KMS-11 (cell line): ENCODE results near the gene PTPN4.

Experiments used
- H2AFZ ChIP-seq: fragments of 200-600 bp; sonication (generic); 2 replicates; pipeline ENCODE4 v1.6.1; 2016; ENCODE audit warnings: antibody characterized with exemption, mixed run types, low read depth
- H3K27ac ChIP-seq: fragments of 200-600 bp; sonication (generic); 2 replicates; pipeline ENCODE4 v1.6.1; 2016; ENCODE audit warnings: mild to moderate bottlenecking, mixed run types
- H3K27me3 ChIP-seq: fragments of 200-600 bp; sonication (generic); 2 replicates; pipeline ENCODE4 v1.6.1; 2017; ENCODE audit warnings: mild to moderate bottlenecking, low read depth, mixed run types, moderate library complexity; ENCODE audit not compliant: insufficient read depth
- H3K36me3 ChIP-seq: fragments of 200-600 bp; sonication (generic); 2 replicates; pipeline ENCODE4 v1.6.1; 2017; ENCODE audit warnings: mild to moderate bottlenecking, mixed run types; ENCODE audit not compliant: insufficient read depth
- H3K4me1 ChIP-seq: fragments of 200-600 bp; sonication (generic); 2 replicates; pipeline ENCODE4 v1.6.1; 2016; ENCODE audit warnings: mild to moderate bottlenecking, low read depth, mixed run types; ENCODE audit not compliant: poor library complexity, severe bottlenecking
- H3K4me2 ChIP-seq: fragments of 200-600 bp; sonication (generic); 2 replicates; pipeline ENCODE4 v1.7.0; 2016; ENCODE audit warnings: mild to moderate bottlenecking, mixed run types
- H3K4me3 ChIP-seq: fragments of 200-600 bp; sonication (generic); IDR thresholded peaks from 2 replicates; pipeline ENCODE4 v1.6.1; 2017; ENCODE audit warnings: low read depth, low read length, mixed read lengths; ENCODE audit not compliant: insufficient read depth
- H3K79me2 ChIP-seq: fragments of 200-600 bp; sonication (generic); 2 replicates; pipeline ENCODE4 v1.6.1; 2016; ENCODE audit warnings: low read depth, mixed run types; ENCODE audit not compliant: insufficient read depth
- H3K9ac ChIP-seq: fragments of 200-600 bp; sonication (generic); 2 replicates; pipeline ENCODE4 v1.6.1; 2016; ENCODE audit warnings: mild to moderate bottlenecking, mixed run types
- H4K20me1 ChIP-seq: fragments of 200-600 bp; sonication (generic); 2 replicates; pipeline ENCODE4 v1.6.1; 2016; ENCODE audit warnings: mild to moderate bottlenecking, mixed run types; ENCODE audit not compliant: insufficient read depth
- CTCF ChIP-seq: fragments of 200-600 bp; sonication (generic); conservative IDR thresholded peaks from 2 replicates; pipeline ENCODE4 v1.6.1; 2017; ENCODE audit warnings: low read depth, mild to moderate bottlenecking, antibody characterized with exemption, low read length, moderate library complexity, mixed read lengths

Gene PTPN4

GRCh38 chr2:119766944-119767343, 7.2 kb downstream of the PTPN4 start:
- Histone ChIP-seq H3K27ac (no peak overlapping the region), H2AFZ (no peak overlapping the region), H3K79me2 (peaks cover 98% of the 10 kb centered on the region), H4K20me1 (no peaks in the 10 kb centered on the region; the same call in 1 of the 2 replicates), H3K4me2 (no peak overlapping the region; the same call in 1 of the 2 replicates), H3K27me3 (no peaks in the 10 kb centered on the region), H3K36me3 (no peaks in the 10 kb centered on the region), H3K4me1 (peaks cover 32% of the 10 kb centered on the region), H3K4me3 (no peak overlapping the region), H3K9ac (no peak overlapping the region)
- TF ChIP-seq CTCF, result no peak

DNA sequence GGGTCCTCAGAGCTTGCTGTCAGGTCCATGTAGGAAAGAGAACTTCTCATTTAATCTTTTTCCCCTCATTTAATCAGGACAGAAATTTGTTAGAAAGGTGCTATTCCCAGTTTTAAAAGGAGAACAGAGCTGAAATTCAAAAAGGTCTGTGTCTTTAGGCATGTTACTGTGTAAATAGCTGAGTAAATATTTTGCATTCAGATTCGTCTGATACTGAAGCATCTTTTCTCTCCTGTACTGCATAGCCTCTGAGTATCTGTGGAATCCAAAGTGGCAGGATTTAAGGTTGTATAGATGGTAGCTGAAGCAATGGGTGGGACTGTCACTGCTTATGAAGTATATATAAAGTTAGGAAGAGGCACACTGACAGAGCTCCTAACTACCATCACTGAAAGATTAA, 9.0 kb downstream of the PTPN4 start:
- TF ChIP-seq CTCF, result no peak
- H4K20me1 ChIP-seq, result no peaks in the 10 kb centered on the region
- no peaks in the 10 kb centered on the region for H3K27me3 ChIP-seq
- H3K27ac ChIP-seq, result no peak overlapping the region
- H3K9ac ChIP-seq, result no peak overlapping the region
- no peak overlapping the region for H3K4me2 ChIP-seq
- peaks cover 95% of the 10 kb centered on the region for H3K79me2 ChIP-seq
- no peaks in the 10 kb centered on the region for H3K36me3 ChIP-seq
- H3K4me3 ChIP-seq, result no peak overlapping the region
- no peak overlapping the region for H2AFZ ChIP-seq
- H3K4me1 ChIP-seq, result peaks cover 26% of the 10 kb centered on the region

GRCh38 chr2:119769645-119770044, 9.9 kb downstream of the PTPN4 start:
- H3K4me2 ChIP-seq, result no peak overlapping the region
- no peak overlapping the region for H3K27ac ChIP-seq
- H3K27me3 ChIP-seq, result no peaks in the 10 kb centered on the region
- no peaks in the 10 kb centered on the region for H3K36me3 ChIP-seq
- no peak overlapping the region for H3K4me3 ChIP-seq
- H3K9ac ChIP-seq, result no peak overlapping the region
- H3K79me2 ChIP-seq, result peaks cover 95% of the 10 kb centered on the region
- no peak overlapping the region for H2AFZ ChIP-seq
- no peaks in the 10 kb centered on the region for H4K20me1 ChIP-seq
- H3K4me1 ChIP-seq, result peaks cover 17% of the 10 kb centered on the region
- no peak for TF ChIP-seq CTCF

DNA sequence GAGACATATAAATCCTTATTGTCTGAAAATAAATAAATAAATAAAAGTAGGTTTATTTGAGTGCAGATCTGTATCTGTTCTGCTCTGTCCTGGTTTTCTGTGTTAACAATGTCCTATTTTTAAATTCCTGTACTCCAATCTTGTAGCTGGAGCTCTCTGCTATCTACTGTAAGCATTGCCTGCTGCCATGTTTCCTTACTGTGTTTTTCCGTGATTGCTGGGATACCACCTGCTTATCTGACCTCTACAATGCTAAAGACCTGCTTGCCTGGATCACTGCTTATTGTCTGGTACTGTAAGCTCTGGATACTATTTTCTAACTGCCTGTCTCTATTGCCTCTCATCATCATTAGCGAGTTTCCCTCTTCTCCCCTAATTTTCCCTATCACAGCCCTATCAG, 11.6 kb downstream of the PTPN4 start:
- no peaks in the 10 kb centered on the region for H3K27me3 ChIP-seq
- no peaks in the 10 kb centered on the region for H3K36me3 ChIP-seq
- H2AFZ ChIP-seq, result no peak overlapping the region
- H3K27ac ChIP-seq, result no peak overlapping the region
- H3K4me2 ChIP-seq, result no peak overlapping the region
- H3K4me3 ChIP-seq, result no peak overlapping the region
- H3K4me1 ChIP-seq, result peaks cover 9% of the 10 kb centered on the region
- TF ChIP-seq CTCF, result no peak
- H3K79me2 ChIP-seq, result peaks cover 80% of the 10 kb centered on the region; the same call in 1 of the 2 replicates
- no peak overlapping the region for H3K9ac ChIP-seq
- H4K20me1 ChIP-seq, result no peaks in the 10 kb centered on the region
